ENCODE data around the gene CCDC134.

Gene CCDC134

GRCh38 chr22:41793871-41794270 lies 6.6 kb upstream of the CCDC134 start:
- DNase-seq: no peak

GRCh38 chr22:41798736-41799135 lies 1.7 kb upstream of the CCDC134 start:
- DNase-seq: no peak

- DNase-seq: no peak
Measured at GRCh38 chr22:41799486-41800347, 762 bp upstream of the CCDC134 start.

DNA sequence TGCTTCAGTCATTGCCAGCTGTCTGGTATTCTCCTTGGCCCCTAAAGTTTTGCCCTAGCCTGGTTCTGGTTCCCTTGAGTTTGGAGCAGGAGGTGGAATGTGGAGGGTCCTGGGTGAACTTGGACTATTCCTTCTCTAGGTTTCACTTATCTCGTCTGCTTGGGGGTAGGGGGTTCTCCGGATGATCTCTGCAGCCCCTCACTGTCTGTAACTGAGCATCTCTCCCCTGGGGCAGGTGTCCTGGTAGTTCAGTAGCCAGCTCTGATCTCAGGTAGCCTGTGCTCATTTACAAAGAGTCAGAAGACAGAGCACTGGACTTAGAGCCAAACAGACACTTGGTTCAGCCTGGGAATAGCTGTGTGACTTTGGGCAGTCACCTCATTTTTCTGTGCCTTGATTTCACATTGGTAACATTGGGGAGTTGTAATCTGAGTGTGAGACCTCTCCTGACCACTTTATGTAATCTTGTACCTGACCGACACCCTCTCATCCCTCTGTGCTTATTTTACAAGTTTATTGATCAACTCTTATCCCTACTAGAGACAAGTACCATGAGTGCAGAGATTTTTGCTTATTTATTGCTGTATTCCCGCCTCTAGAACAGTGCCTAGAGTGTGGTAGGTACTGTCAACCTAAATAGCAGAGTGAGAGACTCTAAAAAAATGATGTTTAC lies 804 bp downstream of the CCDC134 start:
- no peak for DNase-seq

DNA sequence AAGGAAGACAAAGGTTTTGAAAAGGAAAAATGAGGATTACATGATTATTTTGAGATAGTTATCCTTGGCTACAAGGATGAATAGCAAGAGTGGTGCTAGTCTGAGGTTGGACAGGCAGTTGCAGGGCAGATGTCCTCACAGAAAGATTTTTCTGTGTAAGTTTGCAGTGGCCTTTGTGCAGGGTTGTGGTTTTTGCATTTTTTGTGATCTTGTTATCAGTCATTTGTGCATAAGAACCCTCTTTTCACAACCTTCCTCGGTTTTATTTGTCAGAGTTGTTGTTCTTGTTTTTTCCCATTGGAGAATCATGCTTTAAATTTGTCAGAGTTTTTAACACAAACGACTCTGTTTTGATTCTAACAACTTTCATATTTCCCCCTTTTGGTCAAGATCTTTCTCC lies 1.4 kb downstream of the CCDC134 start:
- DNase-seq: no peak

DNA sequence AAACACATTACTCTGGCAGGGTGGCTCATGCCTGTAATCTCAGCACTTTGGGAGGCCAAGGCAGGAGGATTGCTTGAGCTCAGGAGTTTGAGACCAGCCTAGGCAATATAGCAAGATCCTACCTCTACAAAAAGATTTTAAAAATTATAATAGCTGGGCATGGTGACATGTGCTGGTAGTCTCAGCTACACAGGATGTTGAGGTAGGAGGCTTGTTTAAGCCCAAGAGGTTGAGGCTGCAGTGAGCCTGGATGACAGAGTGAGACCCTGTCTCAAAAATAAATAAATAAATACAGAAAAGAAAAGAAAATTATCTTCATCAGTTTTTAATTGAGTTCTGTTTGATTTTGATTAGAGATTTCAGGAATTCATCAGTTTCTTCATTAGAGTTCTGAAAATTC lies 5.2 kb downstream of the CCDC134 start:
- no peak for DNase-seq

DNA sequence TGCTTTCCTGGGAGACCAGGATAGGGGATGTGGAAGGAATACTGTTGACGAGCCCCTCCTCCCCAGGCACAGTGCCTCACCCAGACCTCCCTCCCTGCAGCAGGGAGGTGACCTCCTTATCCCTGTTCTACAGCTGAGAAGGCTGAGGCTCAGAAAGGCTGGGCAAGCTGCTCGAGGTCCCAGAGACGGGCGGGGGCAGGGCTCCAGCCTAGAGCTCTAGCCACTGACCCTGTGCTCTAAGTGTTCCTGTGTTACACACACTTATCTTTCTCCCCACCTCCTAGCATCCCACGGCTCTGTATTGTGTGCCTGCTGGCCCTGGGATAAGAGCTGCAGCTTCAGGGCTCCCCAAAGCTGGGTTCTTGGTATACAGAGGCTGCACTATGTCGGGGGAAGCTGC lies 7.9 kb downstream of the CCDC134 start:
- no peak for DNase-seq

DNA sequence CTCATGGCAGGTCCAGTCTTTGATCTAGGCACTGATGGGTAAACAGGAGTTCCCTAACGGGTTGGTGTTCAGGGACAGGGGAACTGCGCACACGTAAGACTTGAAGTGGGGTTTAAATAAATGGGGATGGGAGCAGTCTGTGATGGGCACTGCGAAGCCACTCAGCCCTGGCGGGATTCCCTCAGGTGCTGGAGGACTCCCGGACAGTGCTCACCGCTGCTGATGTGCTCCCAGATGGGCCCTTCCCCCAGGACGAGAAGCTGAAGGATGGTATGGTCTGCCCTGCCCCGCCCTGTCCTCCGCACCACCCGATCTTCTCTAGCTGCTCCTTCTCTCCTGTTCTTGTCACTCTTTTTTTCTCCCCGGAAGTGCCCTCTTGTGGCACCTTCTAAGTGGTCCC lies 9.5 kb downstream of the CCDC134 start:
- no peak for DNase-seq

- DNase-seq: no peak
Measured at GRCh38 chr22:41812805-41813545, 12.5 kb downstream of the CCDC134 start.

- DNase-seq: no peak
Measured at GRCh38 chr22:41813726-41814410, 13.4 kb downstream of the CCDC134 start.

DNA sequence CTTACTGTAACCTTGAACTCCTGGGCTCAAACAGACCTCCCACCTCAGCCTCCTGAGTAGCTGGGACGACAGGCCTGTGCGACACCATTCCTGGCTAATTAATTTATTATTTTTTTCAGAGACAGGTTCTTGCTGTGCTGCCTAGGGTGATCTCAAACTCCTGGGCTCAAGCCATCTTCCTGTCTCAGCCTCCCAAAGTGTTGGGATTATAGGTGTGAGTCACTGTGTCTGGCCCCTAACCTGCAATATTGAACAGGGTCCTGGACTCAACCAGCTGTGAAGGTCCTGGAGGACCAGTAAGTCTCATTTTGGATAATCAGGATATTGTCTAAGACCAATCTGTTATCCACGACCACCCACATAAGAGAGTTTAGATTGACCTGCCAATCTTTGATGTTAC lies 15.2 kb downstream of the CCDC134 start:
- DNase-seq: no peak

DNA sequence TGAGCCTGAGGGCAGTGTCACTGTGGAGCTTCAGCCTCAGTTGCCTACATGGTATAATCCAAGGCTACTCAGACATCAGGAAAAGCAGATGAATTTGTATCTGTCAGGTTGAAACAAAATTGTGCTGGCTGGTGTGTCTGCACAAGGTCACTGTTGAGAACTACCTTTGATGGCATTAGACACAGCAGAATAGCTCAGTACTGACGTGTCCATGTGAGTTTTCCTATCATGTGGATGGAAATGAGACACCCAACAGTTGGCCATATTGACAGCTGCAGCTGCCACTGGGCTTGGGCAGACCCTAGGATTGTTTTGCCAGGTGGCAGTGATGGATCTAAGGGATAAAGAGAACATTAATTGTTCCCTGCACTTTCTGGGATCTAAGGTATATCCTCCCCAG lies 15.8 kb downstream of the CCDC134 start:
- no peak for DNase-seq

DNA sequence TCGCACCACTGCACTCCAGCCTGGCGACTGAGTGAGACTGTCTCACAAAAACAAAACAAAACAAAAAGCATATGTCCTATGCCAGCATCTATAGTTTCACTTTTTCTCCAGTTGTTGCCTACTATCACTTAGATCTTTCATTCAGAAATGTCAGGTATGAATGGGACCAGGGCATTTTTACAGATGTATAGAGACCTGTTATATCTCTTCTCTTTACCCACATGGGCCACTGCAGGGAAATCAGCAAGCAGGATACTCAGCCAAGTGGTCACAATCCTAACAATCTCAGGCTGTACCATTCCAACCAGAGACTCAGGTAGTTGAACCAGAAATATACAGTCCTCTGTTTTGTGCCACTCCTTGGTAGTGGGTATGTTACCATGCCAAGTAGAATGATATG lies 16.4 kb downstream of the CCDC134 start:
- no peak for DNase-seq

DNA sequence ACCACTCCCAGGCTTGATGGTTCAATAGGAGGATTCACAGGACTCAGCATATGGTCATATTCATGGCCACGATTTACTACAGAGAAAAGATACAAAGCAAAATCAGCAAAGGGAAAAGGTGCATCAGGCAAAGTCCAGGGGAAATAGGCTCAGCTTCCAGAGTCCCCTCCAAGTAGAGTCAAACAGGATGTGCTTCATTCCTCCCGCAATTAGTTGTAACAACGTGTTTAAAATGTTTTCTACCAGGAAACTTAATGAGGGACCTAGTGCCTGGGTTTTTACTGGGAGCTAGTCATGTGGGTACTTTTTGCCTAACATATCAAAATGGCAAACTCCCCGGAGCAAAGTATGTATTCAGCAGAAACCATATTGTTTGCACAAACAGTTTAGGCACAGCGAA lies 17.5 kb downstream of the CCDC134 start:
- no peak for DNase-seq

GRCh38 chr22:41818596-41818995 lies 18.1 kb downstream of the CCDC134 start:
- DNase-seq: no peak

DNA sequence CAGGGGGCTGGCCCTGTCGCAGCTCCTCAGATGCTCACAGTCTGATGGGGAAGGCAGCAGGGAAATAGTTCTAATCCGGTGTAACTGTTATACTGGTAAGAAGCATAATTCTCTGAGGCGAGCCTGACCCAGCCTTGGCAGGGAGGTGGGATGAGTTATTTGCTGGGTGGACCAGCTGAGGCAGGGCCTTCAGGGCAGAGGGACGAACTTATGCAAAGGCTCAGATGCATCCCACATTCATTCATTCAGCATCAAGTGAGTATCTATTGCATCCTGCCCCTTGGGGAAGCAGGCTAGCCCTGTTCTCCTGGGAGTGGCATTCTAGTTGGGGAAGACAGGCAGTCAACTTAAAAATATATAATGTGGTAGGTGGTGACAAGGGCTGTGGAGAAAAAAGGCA lies 18.8 kb downstream of the CCDC134 start:
- no peak for DNase-seq

DNA sequence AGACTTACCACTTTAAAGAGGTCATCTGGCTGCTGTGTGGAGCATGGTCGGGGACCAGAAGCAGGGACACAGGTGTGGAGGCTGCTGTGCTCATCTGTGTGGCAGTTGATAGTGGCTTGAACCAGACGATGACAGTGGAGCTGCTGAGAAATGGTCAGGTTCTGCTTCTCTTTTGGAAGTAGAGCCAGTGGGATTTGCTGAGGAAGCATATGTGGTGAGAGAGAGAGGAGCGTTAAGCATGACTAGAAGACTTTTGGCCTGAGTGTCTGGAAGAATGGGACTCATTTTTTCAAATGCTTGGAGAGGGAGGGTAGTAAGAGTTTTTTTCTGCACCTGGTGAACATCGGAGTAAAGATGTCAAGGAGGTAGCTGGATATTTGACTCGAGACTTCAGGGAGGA lies 20.0 kb downstream of the CCDC134 start:
- DNase-seq: no peak

DNA sequence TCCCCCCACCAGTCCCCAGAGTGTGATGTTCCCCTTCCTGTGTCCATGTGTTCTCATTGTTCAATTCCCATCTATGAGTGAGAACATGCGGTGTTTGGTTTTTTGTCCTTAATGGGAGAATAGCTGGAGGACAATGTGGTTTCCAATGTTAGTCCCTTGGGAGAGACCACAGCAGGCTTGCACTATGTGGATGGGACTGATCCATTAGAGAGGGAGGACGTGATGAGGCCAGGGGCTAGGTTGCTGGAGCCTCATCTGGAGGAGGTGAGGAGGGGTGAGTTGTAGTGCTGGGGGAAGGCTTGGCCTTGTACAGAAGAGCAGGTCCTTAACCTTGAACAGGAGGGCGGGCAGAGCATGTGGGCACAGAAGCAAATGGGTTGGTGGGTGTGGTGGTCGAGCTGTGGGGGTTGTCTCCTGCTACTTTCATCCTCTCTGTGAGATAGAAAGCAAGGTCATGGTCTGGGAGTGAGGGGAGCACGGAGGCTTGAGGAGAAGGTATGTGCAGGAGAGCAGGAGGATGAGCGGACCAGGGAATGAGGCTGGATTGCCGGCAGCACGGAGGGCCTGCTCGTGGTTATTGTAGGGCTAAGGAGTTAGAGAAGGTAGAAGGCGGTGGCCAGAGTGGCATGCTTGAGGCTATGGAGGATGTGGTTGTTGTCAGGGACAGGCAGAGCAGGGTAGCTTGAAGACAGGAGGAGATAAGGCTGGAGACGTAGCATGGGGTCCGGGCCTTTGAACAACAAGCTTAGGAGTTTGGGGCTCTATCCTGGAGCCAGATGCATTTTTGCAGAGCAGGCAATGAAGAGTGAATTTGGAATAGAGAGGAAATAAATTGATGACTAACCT lies 21.2 kb downstream of the CCDC134 start:
- no peak for DNase-seq

DNA sequence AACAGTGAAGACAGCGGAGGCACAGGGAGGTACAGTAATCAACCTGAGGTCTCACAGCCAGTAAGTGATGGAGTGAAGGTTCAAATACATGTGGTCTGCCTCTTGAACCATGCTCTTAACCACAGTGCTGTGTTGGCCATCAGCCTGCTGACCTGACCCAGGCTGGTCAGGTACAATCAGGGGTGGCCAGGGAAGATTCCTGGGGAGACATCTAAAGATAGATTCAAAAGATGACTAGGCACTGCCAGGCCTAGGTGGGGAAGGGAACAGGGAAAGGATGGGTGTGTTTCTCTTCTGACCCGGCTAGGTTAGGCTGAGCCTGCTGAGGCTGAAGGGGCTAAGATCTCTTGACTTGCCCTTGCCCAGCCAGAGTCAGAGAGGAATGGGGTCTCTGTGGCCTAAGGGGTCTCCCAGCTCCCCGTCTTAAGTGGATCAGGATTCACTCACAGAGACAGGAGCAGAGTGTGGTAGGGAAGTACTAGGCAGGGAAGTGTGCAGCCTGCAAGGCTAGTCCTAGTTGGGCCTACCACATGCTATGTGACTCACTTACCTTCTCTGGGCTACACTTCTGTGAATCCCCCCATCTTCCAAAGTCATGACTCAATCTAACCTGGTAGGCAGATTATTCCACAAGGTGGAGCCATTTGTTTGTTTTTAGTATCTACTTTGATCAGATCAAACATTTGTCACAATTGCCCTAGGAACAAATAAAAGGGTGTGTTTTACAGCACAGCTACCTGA lies 22.0 kb downstream of the CCDC134 start:
- DNase-seq: peak; percentile 21

GRCh38 chr22:41823797-41824196 lies 23.3 kb downstream of the CCDC134 start:
- no peak for DNase-seq

- DNase-seq: no peak
Measured at GRCh38 chr22:41825376-41825775, 24.9 kb downstream of the CCDC134 start.

GRCh38 chr22:41826021-41826420 lies 25.5 kb downstream of the CCDC134 start:
- DNase-seq: no peak

Data from MV-4-11 (cell line).